GM19324 (cell line): ENCODE results near the gene KDELR1.

Source experiments
- ATAC-seq: cut with Tn5 transposase; IDR thresholded peaks from one replicate; pipeline ENCODE4 v1.9.1; 2021; ENCODE audit warnings: mild to moderate bottlenecking, moderate library complexity; ENCODE audit not compliant: unreplicated experiment, low FRiP score

KDELR1 gene

DNA sequence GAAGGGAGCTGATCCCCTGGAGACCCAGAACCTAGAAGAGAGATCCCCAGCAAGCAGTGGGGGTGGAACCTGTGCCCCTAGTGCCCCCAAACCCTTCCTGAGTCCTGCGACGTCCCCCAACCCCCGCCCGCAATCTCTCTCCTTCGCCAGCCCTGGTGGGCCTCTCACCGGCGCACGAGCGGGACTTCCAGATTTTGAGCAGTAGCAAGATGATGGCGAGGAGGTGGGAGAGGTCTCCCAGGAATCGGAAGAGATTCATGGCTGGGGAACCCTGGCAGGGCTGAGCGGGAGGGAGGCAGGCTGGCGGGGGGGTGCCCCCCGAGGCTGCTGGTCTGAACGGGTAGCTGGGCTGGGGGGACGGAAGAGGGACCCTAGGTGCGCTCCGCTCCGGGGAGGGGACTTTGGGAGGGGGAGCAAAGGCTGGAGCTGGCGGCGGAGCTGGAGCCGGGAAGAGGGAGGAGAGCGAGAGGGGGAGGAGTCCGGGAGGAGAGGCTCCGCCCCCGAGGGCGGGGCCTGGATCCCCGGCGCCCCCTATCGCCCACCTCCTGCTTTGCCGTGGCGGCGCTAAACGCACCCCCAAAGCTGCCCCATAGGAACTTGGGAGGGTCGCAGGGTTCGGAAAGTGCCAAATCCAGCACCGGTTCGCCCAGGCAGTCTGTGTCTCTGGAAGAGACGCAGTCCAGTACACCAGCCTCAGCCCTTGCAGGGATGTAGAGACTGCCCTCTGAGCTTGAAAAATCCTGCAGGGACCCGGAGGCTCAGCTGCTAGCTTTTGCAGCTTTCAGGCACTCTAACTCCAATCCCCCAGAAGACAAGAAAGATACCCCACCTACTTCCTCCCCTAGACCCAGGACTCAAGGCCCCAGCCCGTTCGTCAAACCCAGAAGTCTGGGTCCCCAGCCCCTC lies at the start of gene KDELR1:
KDELR1 (minus strand) TSS at position 452 of the 906 bp plus-strand sequence; CDS start at position 259, 193 bp downstream.
- ATAC-seq: peak; percentile 74

- no peak for ATAC-seq
These were observed 45.2 kb upstream of the KDELR1 start for GRCh38 chr19:48436586-48436985.

- no peak for ATAC-seq
These were observed 42.0 kb upstream of the KDELR1 start for GRCh38 chr19:48433337-48433736.

DNA sequence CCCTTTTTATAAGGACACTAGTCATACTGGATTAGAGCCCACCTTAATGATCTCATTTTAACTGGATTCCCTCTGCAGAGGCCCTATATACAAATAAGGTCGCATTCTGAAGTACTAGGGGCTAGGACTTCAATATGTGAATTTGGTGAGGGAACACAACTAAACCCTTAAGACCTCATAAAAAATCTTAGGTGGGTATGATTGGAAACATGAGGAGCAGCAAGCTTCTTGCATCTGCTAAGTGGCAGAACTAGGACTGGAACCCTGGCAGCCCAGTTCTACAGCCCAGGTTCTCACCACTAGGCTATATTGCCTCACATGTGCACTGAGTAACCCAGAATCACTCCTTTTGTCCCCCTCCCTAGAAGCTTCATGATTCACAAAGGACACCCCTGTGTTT lies 37.3 kb upstream of the KDELR1 start:
- no peak for ATAC-seq

- no peak for ATAC-seq
These were observed 33.4 kb upstream of the KDELR1 start for GRCh38 chr19:48424694-48425219.

DNA sequence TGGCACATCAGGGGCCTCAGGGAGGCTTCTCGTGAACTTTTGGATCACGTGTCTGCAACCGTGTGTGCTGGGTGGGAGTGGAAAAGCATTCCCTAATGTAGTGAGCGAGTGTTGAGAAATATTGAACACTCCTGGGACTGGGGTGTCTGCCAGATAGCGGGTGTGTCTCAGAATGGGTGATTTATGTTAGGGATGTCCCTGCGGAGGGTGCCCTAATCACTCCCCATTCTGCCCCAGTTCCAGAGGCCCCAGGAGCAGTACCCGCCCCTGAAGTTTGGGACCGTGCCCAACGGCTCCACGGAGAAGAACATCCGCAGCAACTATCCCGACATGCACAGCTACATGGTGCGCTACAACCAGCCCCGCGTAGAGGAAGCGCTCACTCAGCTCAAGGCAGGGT lies 30.2 kb upstream of the KDELR1 start:
- ATAC-seq: no peak

- ATAC-seq: no peak
These were observed 28.0 kb upstream of the KDELR1 start for GRCh38 chr19:48419158-48419920.

DNA sequence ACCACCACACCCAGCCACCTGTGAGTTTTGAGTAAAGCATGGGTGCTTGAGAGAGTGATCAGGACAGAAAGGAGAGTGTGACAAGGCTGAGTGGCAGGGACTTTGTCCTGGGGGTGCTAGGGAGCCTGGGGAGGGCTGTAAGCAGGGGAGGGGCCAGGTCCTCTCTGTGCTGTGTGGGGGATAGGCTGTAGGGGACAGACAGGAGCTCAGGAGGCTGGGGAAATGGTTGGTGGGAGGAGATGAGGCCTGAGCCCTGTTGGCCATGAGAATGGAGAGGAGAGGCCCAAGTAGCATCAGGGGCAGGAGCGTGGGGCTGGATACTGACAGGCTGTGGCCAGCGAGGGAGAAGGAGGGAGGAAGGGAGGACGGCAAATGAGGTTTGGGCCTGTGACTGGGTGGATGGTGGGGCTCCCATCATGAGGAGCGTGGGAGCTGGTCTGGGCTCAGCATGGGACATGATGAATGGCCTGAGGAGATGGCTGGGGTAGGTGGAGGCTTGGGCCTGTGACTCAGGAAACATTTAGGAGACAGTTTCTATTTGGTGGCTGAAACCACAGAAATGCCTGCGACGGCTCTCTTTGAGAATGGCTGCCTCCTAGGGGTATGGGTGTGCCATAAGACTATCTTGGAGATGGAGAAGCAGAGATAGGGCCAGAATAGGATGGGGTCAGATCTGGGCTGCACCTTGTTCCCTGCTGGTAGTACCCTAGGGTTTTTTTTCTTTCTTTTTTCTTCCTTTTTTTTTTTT lies 27.1 kb upstream of the KDELR1 start:
- no peak for ATAC-seq

DNA sequence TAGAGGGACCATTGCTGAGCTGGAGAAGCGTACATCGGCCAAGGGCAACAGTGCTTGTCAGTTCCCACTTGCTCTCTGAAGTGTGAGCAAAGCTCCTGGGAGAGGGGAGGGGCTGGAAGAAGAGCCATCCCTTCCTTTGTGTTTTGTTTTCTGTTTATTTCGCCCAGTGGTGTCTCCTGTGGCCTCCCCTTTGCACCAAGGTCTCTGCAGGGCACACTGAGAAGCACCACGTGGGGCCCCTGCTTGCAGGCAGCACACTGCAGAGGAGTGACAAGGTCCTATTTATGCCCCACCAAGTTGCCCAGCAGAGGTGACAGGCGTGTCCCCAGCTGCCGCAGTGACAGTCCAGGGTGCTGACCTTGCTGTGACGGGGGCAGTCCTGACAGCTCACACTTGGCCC lies 26.1 kb upstream of the KDELR1 start:
- no peak for ATAC-seq

GRCh38 chr19:48415806-48416221 lies 24.5 kb upstream of the KDELR1 start:
- no peak for ATAC-seq

DNA sequence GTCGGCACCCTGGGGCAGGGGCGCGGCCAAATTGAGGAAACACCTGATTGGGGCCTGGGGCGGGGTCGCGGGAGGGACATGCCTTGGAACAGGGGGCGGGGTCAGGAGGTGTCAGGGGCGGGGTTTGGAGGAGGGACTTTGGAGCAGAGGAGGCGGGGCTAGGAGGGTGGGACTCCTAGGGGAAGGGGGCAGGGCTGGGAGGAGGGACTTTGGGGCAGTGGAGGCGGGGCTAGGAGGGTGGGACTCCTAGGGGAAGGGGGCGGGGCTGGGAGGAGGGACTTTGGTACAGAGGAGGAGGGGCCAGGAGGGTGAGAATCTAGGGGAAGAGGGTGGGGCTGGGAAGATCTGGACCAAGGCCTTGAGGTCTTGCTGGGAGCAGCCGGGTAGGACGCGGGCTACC lies 24.0 kb upstream of the KDELR1 start:
- no peak for ATAC-seq

- ATAC-seq: no peak
These were observed 22.7 kb upstream of the KDELR1 start for GRCh38 chr19:48413879-48414587.

DNA sequence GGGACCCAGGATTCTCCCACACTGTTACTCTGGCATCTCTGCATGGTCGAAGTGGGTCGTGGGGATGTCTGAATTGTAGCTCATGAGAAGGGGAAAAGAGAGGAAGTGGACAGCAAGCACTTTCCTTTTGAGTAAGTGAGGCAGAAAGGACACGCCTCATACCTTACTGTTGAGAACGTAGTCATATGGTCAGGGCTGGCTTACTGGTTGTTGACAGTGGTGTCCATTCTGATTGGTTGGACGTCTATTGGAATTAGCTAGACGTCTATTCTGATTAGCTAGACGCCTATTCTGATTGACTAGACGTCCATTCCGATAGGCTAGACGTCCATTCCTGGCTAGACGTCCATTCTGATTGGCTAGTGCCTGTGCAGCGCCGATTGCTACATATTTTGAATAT lies 14.5 kb upstream of the KDELR1 start:
- ATAC-seq: no peak

GRCh38 chr19:48405010-48405659 lies 13.8 kb upstream of the KDELR1 start:
- no peak for ATAC-seq

GRCh38 chr19:48403606-48404005 lies 12.3 kb upstream of the KDELR1 start:
- no peak for ATAC-seq

DNA sequence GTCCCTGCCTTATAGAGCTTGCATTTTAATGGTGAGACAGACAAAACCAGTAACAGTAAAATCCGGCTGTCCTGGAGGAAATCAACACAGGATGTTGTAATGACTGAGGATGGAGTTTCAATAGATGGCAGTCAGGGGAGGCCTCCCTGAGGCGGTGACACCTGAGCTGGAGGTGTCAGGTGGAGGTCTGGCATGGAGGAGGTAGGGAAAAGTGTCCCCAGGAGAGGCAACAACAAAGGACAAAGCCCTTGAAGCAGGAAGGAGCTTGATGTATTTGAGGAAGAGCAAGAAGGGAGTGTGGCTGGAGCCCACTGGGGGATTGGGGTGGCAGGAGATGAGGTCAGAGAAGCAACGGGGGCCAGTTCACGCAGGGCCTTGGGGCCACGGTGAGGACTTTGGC lies 9.9 kb upstream of the KDELR1 start:
- ATAC-seq: no peak

GRCh38 chr19:48400018-48400742 lies 8.8 kb upstream of the KDELR1 start:
- ATAC-seq: no peak

- no peak for ATAC-seq
These were observed 7.3 kb upstream of the KDELR1 start for GRCh38 chr19:48398375-48399235.
